ENCODE data around the gene DNAJB8. TPM values are rescaled to one million over a fixed set of nuclear protein-coding genes. Genes with fewer than 3 reads are reported as not detected.
A peak's percentile ranks its signal among the peaks of the same experiment; 100 is the strongest.

The DNAJB8 gene
- total and polyA plus RNA-seq, 2 experiments from 2014 or later: not detected

DNA sequence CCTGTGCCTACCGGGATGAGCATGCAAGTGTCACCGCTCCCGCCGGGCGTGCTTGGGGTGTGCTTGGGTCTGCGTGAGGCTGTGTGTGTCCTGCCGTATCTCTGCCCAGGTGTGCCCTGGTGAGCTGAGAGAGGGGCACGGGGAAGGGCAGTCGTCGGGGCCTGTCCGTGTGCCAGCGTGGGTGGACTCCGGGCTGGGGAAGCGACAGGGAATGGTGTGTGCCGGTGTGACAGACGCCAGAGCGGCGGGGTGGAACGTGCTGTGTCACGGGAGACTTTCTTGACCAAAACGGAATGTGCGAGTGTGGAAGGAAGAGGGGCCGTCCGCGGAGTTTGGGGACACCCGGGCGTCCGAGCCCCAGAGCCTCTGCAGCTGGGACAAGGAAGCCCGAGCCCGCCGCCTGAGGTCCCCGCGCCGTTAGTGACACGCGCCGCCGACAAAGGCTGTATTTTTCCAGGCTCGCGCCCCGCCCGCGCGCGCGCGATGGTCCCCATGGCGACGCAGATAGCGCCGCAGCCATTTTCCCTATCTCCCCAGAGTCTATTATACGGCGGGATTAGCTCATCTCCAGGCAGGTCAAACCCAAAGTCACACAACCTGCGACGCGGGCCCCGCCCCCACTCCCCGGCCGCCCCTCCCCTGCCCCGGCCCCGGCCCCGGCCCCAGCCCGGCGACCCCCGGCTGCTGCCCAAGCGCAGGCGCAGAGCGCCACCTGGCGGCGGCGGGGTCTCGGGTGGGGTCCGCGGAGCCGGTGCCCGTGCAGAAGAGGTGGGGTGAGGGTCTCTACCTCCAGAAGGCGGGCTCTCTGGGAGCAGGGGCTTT is 30.8 kb upstream of the DNAJB8 start:
- peaks cover 16% of the 10 kb centered on the region for H3K4me1 ChIP-seq (ENCODE audit: low read depth)
- H3K36me3 ChIP-seq: no peaks in the 10 kb centered on the region
- H3K4me3 ChIP-seq: peak overlapping the region; percentile 53
- no peak overlapping the region for H3K27ac ChIP-seq
- TF ChIP-seq, protein P1, sequence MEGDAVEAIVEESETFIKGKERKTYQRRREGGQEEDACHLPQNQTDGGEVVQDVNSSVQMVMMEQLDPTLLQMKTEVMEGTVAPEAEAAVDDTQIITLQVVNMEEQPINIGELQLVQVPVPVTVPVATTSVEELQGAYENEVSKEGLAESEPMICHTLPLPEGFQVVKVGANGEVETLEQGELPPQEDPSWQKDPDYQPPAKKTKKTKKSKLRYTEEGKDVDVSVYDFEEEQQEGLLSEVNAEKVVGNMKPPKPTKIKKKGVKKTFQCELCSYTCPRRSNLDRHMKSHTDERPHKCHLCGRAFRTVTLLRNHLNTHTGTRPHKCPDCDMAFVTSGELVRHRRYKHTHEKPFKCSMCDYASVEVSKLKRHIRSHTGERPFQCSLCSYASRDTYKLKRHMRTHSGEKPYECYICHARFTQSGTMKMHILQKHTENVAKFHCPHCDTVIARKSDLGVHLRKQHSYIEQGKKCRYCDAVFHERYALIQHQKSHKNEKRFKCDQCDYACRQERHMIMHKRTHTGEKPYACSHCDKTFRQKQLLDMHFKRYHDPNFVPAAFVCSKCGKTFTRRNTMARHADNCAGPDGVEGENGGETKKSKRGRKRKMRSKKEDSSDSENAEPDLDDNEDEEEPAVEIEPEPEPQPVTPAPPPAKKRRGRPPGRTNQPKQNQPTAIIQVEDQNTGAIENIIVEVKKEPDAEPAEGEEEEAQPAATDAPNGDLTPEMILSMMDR (IDR thresholded peaks at IDR 0.05; ENCODE audit: low read depth, low read length): peak; percentile 59
- H3K9me3 ChIP-seq (ENCODE audit: low read depth): no peaks in the 10 kb centered on the region
- peak; percentile 38 to 80 for DNase-seq (ENCODE audit: low read depth in 1 of 2, low spot score in 1 of 2)
- peaks cover 54% of the 10 kb centered on the region for H3K27me3 ChIP-seq

GRCh38 chr3:128496602-128497304 is 30.1 kb upstream of the DNAJB8 start:
- H3K27ac ChIP-seq: no peak overlapping the region
- H3K9me3 ChIP-seq (ENCODE audit: low read depth): no peaks in the 10 kb centered on the region
- peak overlapping the region; percentile 53 for H3K4me3 ChIP-seq
- TF ChIP-seq, protein P1 (IDR thresholded peaks at IDR 0.05; ENCODE audit: low read depth, low read length): no peak
- peaks cover 21% of the 10 kb centered on the region for H3K4me1 ChIP-seq (ENCODE audit: low read depth)
- H3K36me3 ChIP-seq: no peaks in the 10 kb centered on the region
- peaks cover 61% of the 10 kb centered on the region for H3K27me3 ChIP-seq
- DNase-seq (ENCODE audit: low read depth in 1 of 2, low spot score in 1 of 2): peak in 1 of 2 donors; percentile 52

GRCh38 chr3:128496019-128496601 is 29.4 kb upstream of the DNAJB8 start:
- TF ChIP-seq, protein P1 (IDR thresholded peaks at IDR 0.05; ENCODE audit: low read depth, low read length): no peak
- Histone ChIP-seq H3K36me3 (no peaks in the 10 kb centered on the region), H3K27me3 (peaks cover 68% of the 10 kb centered on the region), H3K27ac (no peak overlapping the region), H3K4me1 (ENCODE audit: low read depth) (peaks cover 21% of the 10 kb centered on the region), H3K9me3 (ENCODE audit: low read depth) (no peaks in the 10 kb centered on the region), H3K4me3 (no peak overlapping the region)
- no peak for DNase-seq (ENCODE audit: low read depth in 1 of 2, low spot score in 1 of 2)

- Histone ChIP-seq H3K27me3 (peaks cover 74% of the 10 kb centered on the region), H3K4me3 (no peak overlapping the region), H3K4me1 (ENCODE audit: low read depth) (peaks cover 24% of the 10 kb centered on the region), H3K27ac (no peak overlapping the region), H3K9me3 (ENCODE audit: low read depth) (no peaks in the 10 kb centered on the region), H3K36me3 (no peaks in the 10 kb centered on the region)
- TF ChIP-seq, protein P1 (IDR thresholded peaks at IDR 0.05; ENCODE audit: low read depth, low read length): no peak
- no peak for DNase-seq (ENCODE audit: low read depth in 1 of 2, low spot score in 1 of 2)
These were observed 28.8 kb upstream of the DNAJB8 start for GRCh38 chr3:128495435-128495970.

DNA sequence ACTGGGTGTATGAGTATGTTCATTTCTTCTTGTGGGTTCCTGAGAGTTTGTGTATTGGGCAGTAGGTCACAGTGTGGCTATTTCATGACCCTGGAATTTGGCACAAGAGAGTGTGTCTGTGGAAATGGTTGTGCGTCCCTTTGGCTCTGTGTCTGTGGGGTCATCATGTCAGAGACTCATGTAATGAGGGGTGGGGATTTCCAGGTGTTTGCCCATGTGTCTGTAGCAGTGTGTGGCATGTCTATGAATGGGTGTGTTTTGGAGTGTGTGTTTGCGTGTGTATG is 27.6 kb upstream of the DNAJB8 start:
- TF ChIP-seq, protein P1 (IDR thresholded peaks at IDR 0.05; ENCODE audit: low read depth, low read length): no peak
- H3K4me1 ChIP-seq (ENCODE audit: low read depth): peaks cover 27% of the 10 kb centered on the region
- no peak for DNase-seq (ENCODE audit: low read depth in 1 of 2, low spot score in 1 of 2)

More for the DNA sequence above, 27.6 kb upstream of the DNAJB8 start:
- H3K27me3 ChIP-seq: peaks cover 85% of the 10 kb centered on the region
- no peak overlapping the region for H3K27ac ChIP-seq
- no peaks in the 10 kb centered on the region for H3K9me3 ChIP-seq (ENCODE audit: low read depth)
- no peaks in the 10 kb centered on the region for H3K36me3 ChIP-seq
- no peak overlapping the region for H3K4me3 ChIP-seq

Measured in cardiac muscle cell (in vitro differentiated cells and primary cell).